HCT116 (cell line): ENCODE results near the gene LUZP2.

Experiments used
- CTCF ChIP-seq, 3 experiments: fragments of 200-600 bp in 1 of 3; sonication (generic) in 1 of 3; IDR thresholded peaks in 2 of 3; conservative IDR thresholded peaks in 1 of 3; 2 replicates each; pipeline ENCODE4 v1.5.1; 2012 to 2017; ENCODE audit warnings: low read depth in 2 of 3, low read length in 2 of 3, antibody characterized with exemption in 1 of 3, borderline replicate concordance in 1 of 3, control low read depth in 1 of 3, mild to moderate bottlenecking in 1 of 3, mixed read lengths in 1 of 3, mixed run types in 1 of 3, moderate library complexity in 1 of 3; ENCODE audit not compliant: insufficient read depth in 1 of 3
- POLR2A ChIP-seq: IDR thresholded peaks from 2 replicates; pipeline ENCODE4 v1.7.0; 2011; ENCODE audit warnings: borderline replicate concordance; ENCODE audit not compliant: insufficient read depth, insufficient read length; ENCODE audit errors: extremely low read depth
- POLR2AphosphoS5 ChIP-seq: IDR thresholded peaks from 2 replicates; pipeline ENCODE4 v1.6.1; 2011; ENCODE audit warnings: mild to moderate bottlenecking, low read depth, low read length, moderate library complexity
- TF ChIP-seq, protein P1 (sequence below): IDR thresholded peaks from 2 replicates; pipeline ENCODE4 v1.6.1; 2012

- TF ChIP-seq, protein P1, sequence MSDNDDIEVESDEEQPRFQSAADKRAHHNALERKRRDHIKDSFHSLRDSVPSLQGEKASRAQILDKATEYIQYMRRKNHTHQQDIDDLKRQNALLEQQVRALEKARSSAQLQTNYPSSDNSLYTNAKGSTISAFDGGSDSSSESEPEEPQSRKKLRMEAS, result no peak
- no peak for TF ChIP-seq CTCF (IDR thresholded peaks at IDR 0.05 in 2 of 3, conservative IDR thresholded peaks at IDR 0.05 in 1 of 3; ENCODE audit: borderline replicate concordance in 1 of 3, insufficient read depth in 1 of 3, low read depth in 2 of 3, low read length in 2 of 3)
- TF ChIP-seq POLR2AphosphoS5, result no peak
- no peak for TF ChIP-seq POLR2A
Measured at GRCh38 chr11:24793479-24793878, 296.6 kb downstream of the LUZP2 start.
